OCI-M2 (cell line): ENCODE results near the gene GPC2.

Source experiments
- DNase-seq: peaks from one replicate; lab custom pipeline; 2025; ENCODE audit not compliant: unreplicated experiment; lab: John Stamatoyannopoulos, UW

GPC2 gene

GRCh38 chr7:100126239-100126930 lies 50.8 kb downstream of the GPC2 start:
- no peak for DNase-seq

- no peak for DNase-seq
Measured at GRCh38 chr7:100124301-100125230, 52.6 kb downstream of the GPC2 start.

- DNase-seq: no peak
Measured at GRCh38 chr7:100122568-100122967, 54.6 kb downstream of the GPC2 start.

- DNase-seq: no peak
Measured at GRCh38 chr7:100122067-100122466, 55.1 kb downstream of the GPC2 start.

- no peak for DNase-seq
Measured at GRCh38 chr7:100120733-100121036, 56.5 kb downstream of the GPC2 start.

- no peak for DNase-seq
Measured at GRCh38 chr7:100119970-100120732, 57.0 kb downstream of the GPC2 start.
